Measurements from ENCODE around the gene STRA6.

Gene STRA6

GRCh38 chr15:74207652-74208440, 5.3 kb upstream of the STRA6 start:
- DNase-seq, result no peak

- no peak for DNase-seq
Measured at GRCh38 chr15:74206801-74207281, 4.3 kb upstream of the STRA6 start.

- no peak for DNase-seq
Measured at GRCh38 chr15:74205582-74205947, 3.0 kb upstream of the STRA6 start.

- DNase-seq, result no peak
Measured at GRCh38 chr15:74203914-74204431, 1.4 kb upstream of the STRA6 start.

- no peak for DNase-seq
Measured at GRCh38 chr15:74201710-74202420, 722 bp downstream of the STRA6 start.

GRCh38 chr15:74200871-74201419, 1.6 kb downstream of the STRA6 start:
- no peak for DNase-seq

- DNase-seq, result no peak
Measured at GRCh38 chr15:74200412-74200815, 2.2 kb downstream of the STRA6 start.

GRCh38 chr15:74199297-74199652, 3.3 kb downstream of the STRA6 start:
- DNase-seq, result no peak

GRCh38 chr15:74197176-74197965, 5.2 kb downstream of the STRA6 start:
- no peak for DNase-seq

- DNase-seq, result no peak
Measured at GRCh38 chr15:74196175-74196574, 6.4 kb downstream of the STRA6 start.

- DNase-seq, result no peak
Measured at GRCh38 chr15:74194572-74195559, 7.7 kb downstream of the STRA6 start.

GRCh38 chr15:74193905-74194304, 8.7 kb downstream of the STRA6 start:
- DNase-seq, result no peak

GRCh38 chr15:74193299-74193718, 9.3 kb downstream of the STRA6 start:
- DNase-seq, result no peak

- no peak for DNase-seq
Measured at GRCh38 chr15:74192751-74193150, 9.8 kb downstream of the STRA6 start.

- no peak for DNase-seq
Measured at GRCh38 chr15:74191798-74192197, 10.8 kb downstream of the STRA6 start.

GRCh38 chr15:74188216-74188615, 14.4 kb downstream of the STRA6 start:
- no peak for DNase-seq

GRCh38 chr15:74185710-74186348, 16.8 kb downstream of the STRA6 start:
- no peak for DNase-seq

- DNase-seq, result no peak
Measured at GRCh38 chr15:74184582-74185091, 17.9 kb downstream of the STRA6 start.

GRCh38 chr15:74182131-74182530, 20.5 kb downstream of the STRA6 start:
- DNase-seq, result no peak

- no peak for DNase-seq
Measured at GRCh38 chr15:74180881-74181602, 21.5 kb downstream of the STRA6 start.
